PC-9 (cell line): ENCODE measurements around the gene ASB5.

Experiments
- CTCF ChIP-seq: fragments of 200-600 bp; sonication (generic); conservative IDR thresholded peaks from 2 replicates; pipeline ENCODE4 v1.6.1; 2017; ENCODE audit warnings: mixed run types, antibody characterized with exemption, mild to moderate bottlenecking, moderate library complexity
- EZH2 ChIP-seq: fragments of 200-600 bp; sonication (generic); IDR thresholded peaks from 2 replicates; pipeline ENCODE4 v1.8.0; 2017; ENCODE audit warnings: antibody characterized with exemption, low read depth

- TF ChIP-seq CTCF: no peak
- TF ChIP-seq EZH2: no peak
Measured at GRCh38 chr4:176286728-176287127, 17.7 kb upstream of the ASB5 start.
